CD4-positive, alpha-beta memory T cell (primary cell): ENCODE measurements around the gene PIEZO1. TPM values are rescaled to one million over a fixed set of nuclear protein-coding genes. Genes with fewer than 3 reads are reported as not detected.
"Not testable (repeated sequence)": the region's sequence is repeated elsewhere in the genome, so short reads cannot be mapped to it uniquely, and the experiment has no call there.

ENCODE experiments used
- CTCF ChIA-PET: fragments of 350-600 bp; sonication (Branson Sonifier 250); formaldehyde crosslinking; loops from one replicate; lab custom pipeline; 2021; ENCODE audit warnings: inconsistent platforms; ENCODE audit not compliant: partially characterized antibody; lab: Charles Lee
- POLR2A ChIA-PET: fragments of 350-600 bp; sonication (Branson Sonifier 250); formaldehyde crosslinking; loops from one replicate; lab custom pipeline; 2021; ENCODE audit not compliant: partially characterized antibody; lab: Charles Lee
- DNase-seq, 5 donors: peaks; one replicate each; pipeline versions ENCODE4 v3.0.0 to v3.0.0-alpha.2; 2020 to 2022; ENCODE audit warnings: mixed read lengths in 1 of 5
- H3K27ac ChIP-seq: one replicate; pipeline ENCODE4 v1.7.0; 2013; ENCODE audit warnings: low read depth, low read length
- H3K27me3 ChIP-seq: 2 replicates; pipeline ENCODE4 v1.7.0; 2013; ENCODE audit warnings: mild to moderate bottlenecking, low read length, moderate library complexity; ENCODE audit not compliant: insufficient read depth
- H3K36me3 ChIP-seq: 2 replicates; pipeline ENCODE4 v1.7.0; 2013; ENCODE audit warnings: mild to moderate bottlenecking, low read length, moderate library complexity; ENCODE audit not compliant: insufficient read depth
- H3K4me1 ChIP-seq: 2 replicates; pipeline ENCODE4 v1.7.0; 2013; ENCODE audit warnings: mild to moderate bottlenecking, low read length, moderate library complexity; ENCODE audit not compliant: insufficient read depth
- H3K4me3 ChIP-seq, 2 donors: one replicate each; pipeline ENCODE4 v1.7.0; 2013; ENCODE audit warnings: low read length in 2 of 2, mild to moderate bottlenecking in 1 of 2
- H3K9me3 ChIP-seq, 2 donors: one replicate each; pipeline ENCODE4 v1.7.0; 2013; ENCODE audit warnings: low read length in 2 of 2, control low read depth in 1 of 2; ENCODE audit not compliant: control insufficient read depth in 1 of 2
- H3K27ac Mint-ChIP-seq, 7 donors: one replicate each; pipeline ENCODE4 v1.8.0; 2020 to 2021; ENCODE audit warnings: mixed read lengths in 7 of 7, mild to moderate bottlenecking in 6 of 7, inconsistent platforms in 3 of 7, moderate library complexity in 3 of 7
- H3K27me3 Mint-ChIP-seq, 2 donors: one replicate each; pipeline ENCODE4 v1.8.0; 2020 to 2021; ENCODE audit warnings: mixed read lengths in 2 of 2
- H3K36me3 Mint-ChIP-seq, 2 donors: one replicate each; pipeline ENCODE4 v1.8.0; 2020 to 2021; ENCODE audit warnings: mixed read lengths in 2 of 2, inconsistent platforms in 1 of 2, mild to moderate bottlenecking in 1 of 2
- H3K4me1 Mint-ChIP-seq, 4 donors: one replicate each; pipeline ENCODE4 v1.8.0; 2020 to 2021; ENCODE audit warnings: mixed read lengths in 4 of 4, mild to moderate bottlenecking in 1 of 4
- H3K4me3 Mint-ChIP-seq, 8 donors: one replicate each; pipeline ENCODE4 v1.8.0; 2020 to 2021; ENCODE audit warnings: mixed read lengths in 8 of 8, mild to moderate bottlenecking in 7 of 8, moderate library complexity in 6 of 8, inconsistent platforms in 3 of 8
- H3K9me3 Mint-ChIP-seq, 8 donors: one replicate each; pipeline ENCODE4 v1.8.0; 2020 to 2021; ENCODE audit warnings: mixed read lengths in 8 of 8, mild to moderate bottlenecking in 5 of 8, inconsistent platforms in 3 of 8, moderate library complexity in 1 of 8
- intact Hi-C: fragments of 100-400 bp; cut with micrococcal nuclease; formaldehyde crosslinking; loops from one replicate; pipeline ENCODE4 v1.15.1; 2023
- polyA plus RNA-seq, 2 donors: library from polyadenylated mRNA; unstranded; fragments of 300-500 nt; fragmentation: Illumina TruSeq; gene quantifications; one replicate each; pipeline ENCODE4 v1.2.3, GENCODE V29; 2021
- total RNA-seq, 2 experiments: library from RNA; stranded (reverse); gene quantifications; one replicate each; pipeline ENCODE4 v1.2.3, GENCODE V29; 2021

PIEZO1 gene
- total and polyA plus RNA-seq, 4 experiments from 2014 or later: 12.0 to 302 (median 171) TPM

DNA sequence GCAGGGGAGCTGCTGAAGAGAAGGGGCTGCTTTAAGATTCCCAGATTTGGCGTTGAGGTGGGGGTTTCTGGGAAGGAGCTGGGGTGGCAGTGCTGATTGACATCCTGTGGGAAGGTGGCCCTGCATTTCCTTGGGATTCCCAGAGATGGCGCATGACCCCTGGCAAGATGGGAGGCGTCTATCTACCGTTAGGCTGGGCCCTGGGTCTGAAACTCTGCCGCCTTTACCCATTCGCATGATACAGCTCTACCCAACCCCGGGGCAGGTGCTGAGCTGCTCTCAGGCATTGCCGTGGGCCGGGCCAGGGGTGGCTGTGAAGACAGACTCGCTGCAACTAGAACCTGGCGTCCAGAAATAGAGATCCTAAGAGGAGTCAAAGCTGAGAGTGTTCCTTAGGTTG, 112.2 kb downstream of the PIEZO1 start:
- H3K27ac ChIP-seq: no peak overlapping the region
- CTCF ChIA-PET: no interaction called here
- Mint-ChIP-seq H3K4me1 (no peaks in the 10 kb centered on the region), H3K9me3 (no peaks in the 10 kb centered on the region), H3K4me3 (no peak overlapping the region), H3K36me3 (peaks cover 0 to 4% of the 10 kb centered on the region in 2 donors), H3K27me3 (no peaks in the 10 kb centered on the region), H3K27ac (no peak overlapping the region)
- H3K27me3 ChIP-seq: no peaks in the 10 kb centered on the region
- H3K9me3 ChIP-seq: no peaks in the 10 kb centered on the region
- H3K36me3 ChIP-seq: peaks cover 12% of the 10 kb centered on the region
- intact Hi-C loops: no loop called here
- no peak overlapping the region for H3K4me3 ChIP-seq
- POLR2A ChIA-PET: interaction anchor here (1.1 to 3.7 kb wide), 2 partner anchors 8 to 27 kb away, joined by 3 to 11 read pairs; no protein-coding TSS in a partner anchor
- DNase-seq: no peak
- no peaks in the 10 kb centered on the region for H3K4me1 ChIP-seq

- Mint-ChIP-seq H3K9me3 (no peaks in the 10 kb centered on the region), H3K4me1 (peaks cover 0 to 2% (median 0%) of the 10 kb centered on the region in 4 donors), H3K4me3 (no peak overlapping the region), H3K27me3 (no peaks in the 10 kb centered on the region), H3K27ac (no peak overlapping the region), H3K36me3 (peaks cover 0 to 2% of the 10 kb centered on the region in 2 donors)
- POLR2A ChIA-PET: interaction anchor here (0.9 to 3.7 kb wide), 4 partner anchors 9 to 32 kb away, joined by 3 to 11 read pairs (median 3); no protein-coding TSS in a partner anchor
- peaks cover 3% of the 10 kb centered on the region for H3K36me3 ChIP-seq
- H3K4me3 ChIP-seq: no peak overlapping the region
- CTCF ChIA-PET: no interaction called here
- H3K4me1 ChIP-seq: no peaks in the 10 kb centered on the region
- DNase-seq: no peak
- H3K9me3 ChIP-seq: no peaks in the 10 kb centered on the region
- no peak overlapping the region for H3K27ac ChIP-seq
- intact Hi-C loops: no loop called here
- no peaks in the 10 kb centered on the region for H3K27me3 ChIP-seq
These were observed 113.2 kb downstream of the PIEZO1 start for GRCh38 chr16:88671806-88672205.

GRCh38 chr16:88669980-88670379, 115.0 kb downstream of the PIEZO1 start:
- Histone ChIP-seq H3K27me3 (no peaks in the 10 kb centered on the region), H3K9me3 (no peaks in the 10 kb centered on the region), H3K27ac (no peak overlapping the region), H3K4me1 (no peaks in the 10 kb centered on the region), H3K4me3 (no peak overlapping the region), H3K36me3 (no peaks in the 10 kb centered on the region)
- intact Hi-C loops: no loop called here
- no peak for DNase-seq
- H3K9me3 Mint-ChIP-seq: no peaks in the 10 kb centered on the region
- H3K4me1 Mint-ChIP-seq: peaks cover 0 to 2% (median 1%) of the 10 kb centered on the region in 4 donors
- no peak overlapping the region for H3K27ac Mint-ChIP-seq
- H3K27me3 Mint-ChIP-seq: no peaks in the 10 kb centered on the region
- peaks cover 0 to 2% of the 10 kb centered on the region in 2 donors for H3K36me3 Mint-ChIP-seq
- POLR2A ChIA-PET: interaction anchor here (0.7 to 3.7 kb wide), 3 partner anchors 11 to 34 kb away, joined by 3 to 11 read pairs (median 3); no protein-coding TSS in a partner anchor
- CTCF ChIA-PET: interaction anchor here (1.3 to 2.0 kb wide), 2 partner anchors 11 to 15 kb away, joined by 5 to 10 read pairs; no protein-coding TSS in a partner anchor
- H3K4me3 Mint-ChIP-seq: no peak overlapping the region

GRCh38 chr16:88669493-88669892, 115.5 kb downstream of the PIEZO1 start:
- H3K4me3 ChIP-seq, H3K27me3 Mint-ChIP-seq, H3K9me3 ChIP-seq, H3K36me3 Mint-ChIP-seq, H3K36me3 ChIP-seq, intact Hi-C loops, H3K27me3 ChIP-seq, DNase-seq, H3K4me3 Mint-ChIP-seq, H3K4me1 Mint-ChIP-seq, H3K27ac ChIP-seq, H3K4me1 ChIP-seq, H3K9me3 Mint-ChIP-seq: not testable (repeated sequence)
- H3K27ac Mint-ChIP-seq: peak overlapping the region in 1 of 7 donors; percentile 57
- CTCF ChIA-PET: interaction anchor here (2.0 kb wide), 1 partner anchor 12 kb away, joined by 10 read pairs; no protein-coding TSS in a partner anchor
- POLR2A ChIA-PET: interaction anchor here (3.7 kb wide), 1 partner anchor 12 kb away, joined by 11 read pairs; no protein-coding TSS in a partner anchor

GRCh38 chr16:88667461-88667860, 117.6 kb downstream of the PIEZO1 start:
- H3K27me3 Mint-ChIP-seq: no peaks in the 10 kb centered on the region
- H3K27ac Mint-ChIP-seq: peak overlapping the region in 3 of 7 donors; percentile 52 to 93 (median 70)
- Histone ChIP-seq H3K9me3 (no peaks in the 10 kb centered on the region), H3K4me3 (no peak overlapping the region), H3K27ac (no peak overlapping the region), H3K27me3 (no peaks in the 10 kb centered on the region), H3K36me3 (no peaks in the 10 kb centered on the region), H3K4me1 (peaks cover 6% of the 10 kb centered on the region)
- H3K4me1 Mint-ChIP-seq: peaks cover 4 to 10% (median 9%) of the 10 kb centered on the region in 4 donors
- H3K9me3 Mint-ChIP-seq: peaks cover 0 to 2% (median 0%) of the 10 kb centered on the region in 8 donors
- POLR2A ChIA-PET: interaction anchor here (0.9 kb wide), 1 partner anchor 37 kb away, joined by 3 read pairs; no protein-coding TSS in a partner anchor
- H3K36me3 Mint-ChIP-seq: peaks cover 0 to 6% of the 10 kb centered on the region in 2 donors
- intact Hi-C loops: no loop called here
- no peak for DNase-seq
- CTCF ChIA-PET: no interaction called here
- H3K4me3 Mint-ChIP-seq: peak overlapping the region in 1 of 8 donors; percentile 42

DNA sequence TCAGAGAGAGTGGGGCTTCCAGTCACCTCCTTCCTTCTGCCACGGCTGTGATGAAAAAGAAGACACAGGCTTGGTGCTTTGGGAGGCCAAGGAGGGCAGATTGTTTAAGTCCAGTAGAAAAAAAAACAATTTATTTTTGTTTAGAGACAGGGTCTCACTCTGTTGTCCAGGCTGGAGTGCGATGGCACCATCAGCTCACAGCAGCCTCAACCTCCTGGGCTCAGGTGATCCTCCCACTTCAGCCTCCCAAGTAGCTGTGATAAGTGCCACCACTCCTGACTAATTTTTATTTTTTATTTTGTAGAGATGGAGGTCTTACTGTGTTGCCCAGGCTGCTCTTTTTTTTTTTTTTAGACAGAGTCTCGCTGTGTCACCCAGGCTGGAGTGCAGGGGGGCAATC, 119.5 kb downstream of the PIEZO1 start:
- ChIA-PET CTCF (interaction anchor here (0.6 to 1.0 kb wide), 4 partner anchors 16 to 135 kb away, joined by 3 to 4 read pairs (median 3); no protein-coding TSS in a partner anchor), POLR2A (interaction anchor here (0.9 to 3.8 kb wide), 4 partner anchors 15 to 34 kb away, joined by 4 to 17 read pairs (median 7); partner anchors contain the start of gene SNAI3)
- H3K4me1 Mint-ChIP-seq: peaks cover 11 to 22% (median 15%) of the 10 kb centered on the region in 4 donors
- Histone ChIP-seq H3K27ac (no peak overlapping the region), H3K4me3 (no peak overlapping the region), H3K9me3 (no peaks in the 10 kb centered on the region), H3K36me3 (no peaks in the 10 kb centered on the region), H3K4me1 (peaks cover 16% of the 10 kb centered on the region), H3K27me3 (no peaks in the 10 kb centered on the region)
- intact Hi-C loops: no loop called here
- no peak overlapping the region for H3K27ac Mint-ChIP-seq
- no peak for DNase-seq
- H3K36me3 Mint-ChIP-seq: peaks cover 0 to 6% of the 10 kb centered on the region in 2 donors
- peaks cover 0 to 2% (median 0%) of the 10 kb centered on the region in 8 donors for H3K9me3 Mint-ChIP-seq
- H3K27me3 Mint-ChIP-seq: no peaks in the 10 kb centered on the region
- no peak overlapping the region for H3K4me3 Mint-ChIP-seq
